Astrocyte of the spinal cord (primary cell): ENCODE measurements around the gene SCFD2.
"Not testable (repeated sequence)": the region's sequence is repeated elsewhere in the genome, so short reads cannot be mapped to it uniquely, and the experiment has no call there.

ENCODE experiments used
- DNase-seq: peaks from one replicate; pipeline ENCODE4 v3.0.0; 2011; ENCODE audit warnings: low read depth, low spot score
- H3K4me3 ChIP-seq: 2 replicates; pipeline ENCODE4 v1.5.1; 2011; ENCODE audit warnings: low read depth, mild to moderate bottlenecking, low read length, moderate library complexity
- in situ Hi-C: cut with HindIII; loops from 2 replicates; pipeline ENCODE4 v1.10.0; 2017; ENCODE audit warnings: low sequenced_read_pairs
- TF ChIP-seq, protein P1 (sequence below): IDR thresholded peaks from 2 replicates; pipeline ENCODE4 v1.5.1; 2012; ENCODE audit warnings: low read depth, mild to moderate bottlenecking, low read length, inconsistent platforms

The SCFD2 gene

GRCh38 chr4:53267026-53267425 is 98.8 kb downstream of the SCFD2 start:
- DNase-seq, result no peak
- H3K4me3 ChIP-seq, result no peak overlapping the region
- TF ChIP-seq, protein P1, sequence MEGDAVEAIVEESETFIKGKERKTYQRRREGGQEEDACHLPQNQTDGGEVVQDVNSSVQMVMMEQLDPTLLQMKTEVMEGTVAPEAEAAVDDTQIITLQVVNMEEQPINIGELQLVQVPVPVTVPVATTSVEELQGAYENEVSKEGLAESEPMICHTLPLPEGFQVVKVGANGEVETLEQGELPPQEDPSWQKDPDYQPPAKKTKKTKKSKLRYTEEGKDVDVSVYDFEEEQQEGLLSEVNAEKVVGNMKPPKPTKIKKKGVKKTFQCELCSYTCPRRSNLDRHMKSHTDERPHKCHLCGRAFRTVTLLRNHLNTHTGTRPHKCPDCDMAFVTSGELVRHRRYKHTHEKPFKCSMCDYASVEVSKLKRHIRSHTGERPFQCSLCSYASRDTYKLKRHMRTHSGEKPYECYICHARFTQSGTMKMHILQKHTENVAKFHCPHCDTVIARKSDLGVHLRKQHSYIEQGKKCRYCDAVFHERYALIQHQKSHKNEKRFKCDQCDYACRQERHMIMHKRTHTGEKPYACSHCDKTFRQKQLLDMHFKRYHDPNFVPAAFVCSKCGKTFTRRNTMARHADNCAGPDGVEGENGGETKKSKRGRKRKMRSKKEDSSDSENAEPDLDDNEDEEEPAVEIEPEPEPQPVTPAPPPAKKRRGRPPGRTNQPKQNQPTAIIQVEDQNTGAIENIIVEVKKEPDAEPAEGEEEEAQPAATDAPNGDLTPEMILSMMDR, result no peak
- in situ Hi-C loops, result no loop called here

GRCh38 chr4:53255986-53256385 is 109.9 kb downstream of the SCFD2 start:
- H3K4me3 ChIP-seq, in situ Hi-C loops, DNase-seq: not testable (repeated sequence)

- no peak overlapping the region for H3K4me3 ChIP-seq
- TF ChIP-seq, protein P1, result no peak
- in situ Hi-C loops, result no loop called here
- no peak for DNase-seq
Observed at GRCh38 chr4:53240573-53240972, 125.3 kb downstream of the SCFD2 start.

DNA sequence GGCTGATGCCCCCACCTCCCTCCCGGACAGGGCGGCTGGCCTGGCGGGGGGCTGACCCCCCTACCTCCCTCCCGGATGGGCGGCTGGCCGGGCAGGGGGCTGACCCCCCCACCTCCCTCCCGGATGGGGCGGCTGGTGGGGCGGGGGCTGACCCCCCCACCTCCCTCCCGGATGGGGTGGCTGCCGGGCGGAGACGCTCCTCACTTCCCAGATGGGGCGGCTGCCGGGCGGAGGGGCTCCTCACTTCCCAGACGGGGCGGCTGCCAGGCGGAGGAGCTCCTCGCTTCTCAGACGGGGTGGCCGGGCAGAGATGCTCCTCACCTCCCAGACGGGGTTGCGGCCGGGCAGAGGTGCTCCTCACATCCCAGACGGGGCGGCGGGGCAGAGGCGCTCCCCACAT is 127.5 kb downstream of the SCFD2 start:
- in situ Hi-C loops, H3K4me3 ChIP-seq, DNase-seq: not testable (repeated sequence)

DNA sequence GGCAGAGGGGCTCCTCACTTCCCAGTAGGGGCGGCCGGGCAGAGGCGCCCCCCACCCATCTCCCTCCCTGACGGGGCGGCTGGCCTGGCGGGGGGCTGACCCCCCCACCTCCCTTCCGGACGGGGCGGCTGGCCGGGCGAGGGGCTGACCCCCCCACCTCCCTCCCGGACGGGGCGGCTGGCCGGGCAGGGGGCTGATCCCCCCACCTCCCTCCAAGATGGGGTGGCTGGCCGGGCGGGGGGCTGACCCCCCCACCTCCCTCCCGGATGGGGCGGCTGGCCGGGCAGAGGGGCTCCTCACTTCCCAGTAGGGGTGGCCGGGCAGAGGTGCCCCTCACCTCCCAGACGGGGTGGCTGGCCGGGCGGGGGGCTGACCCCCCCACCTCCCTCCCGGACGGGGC is 128.1 kb downstream of the SCFD2 start:
- DNase-seq, in situ Hi-C loops, H3K4me3 ChIP-seq: not testable (repeated sequence)

DNA sequence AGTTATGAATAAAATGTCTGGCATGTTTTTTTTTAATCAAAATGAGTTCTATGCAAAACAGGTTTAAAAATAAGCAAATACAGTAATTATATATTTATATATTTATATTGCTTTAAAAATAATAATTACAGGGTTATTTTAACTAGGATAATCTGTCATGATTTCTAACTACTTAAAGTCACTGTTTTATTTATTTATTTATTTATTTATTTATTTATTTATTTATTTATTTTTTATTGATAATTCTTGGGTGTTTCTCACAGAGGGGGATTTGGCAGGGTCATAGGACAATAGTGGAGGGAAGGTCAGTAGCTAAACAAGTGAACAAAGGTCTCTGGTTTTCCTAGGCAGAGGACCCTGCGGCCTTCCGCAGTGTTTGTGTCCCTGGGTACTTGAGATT is 129.2 kb downstream of the SCFD2 start:
- DNase-seq, in situ Hi-C loops, H3K4me3 ChIP-seq: not testable (repeated sequence)

DNA sequence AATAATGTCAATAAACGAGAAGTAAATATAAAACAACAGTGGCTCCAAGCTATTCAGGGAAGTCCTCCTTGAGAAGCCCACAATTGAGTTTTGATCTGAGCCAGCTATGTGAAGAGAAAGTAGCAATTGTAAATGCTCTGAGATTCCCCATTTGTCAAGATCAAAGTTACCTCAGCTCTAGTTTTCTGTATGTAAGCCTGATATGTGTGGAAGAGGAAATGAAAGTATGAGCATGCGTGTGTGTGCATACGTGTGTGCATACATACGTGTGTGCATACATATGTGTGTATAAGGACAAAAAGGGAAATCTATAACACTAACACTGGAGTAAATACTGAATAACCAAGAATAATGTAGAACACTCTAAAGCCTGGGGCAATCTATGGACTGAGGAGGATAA is 130.3 kb downstream of the SCFD2 start:
- no peak overlapping the region for H3K4me3 ChIP-seq
- TF ChIP-seq, protein P1, result no peak
- no peak for DNase-seq
- in situ Hi-C loops, result no loop called here

DNA sequence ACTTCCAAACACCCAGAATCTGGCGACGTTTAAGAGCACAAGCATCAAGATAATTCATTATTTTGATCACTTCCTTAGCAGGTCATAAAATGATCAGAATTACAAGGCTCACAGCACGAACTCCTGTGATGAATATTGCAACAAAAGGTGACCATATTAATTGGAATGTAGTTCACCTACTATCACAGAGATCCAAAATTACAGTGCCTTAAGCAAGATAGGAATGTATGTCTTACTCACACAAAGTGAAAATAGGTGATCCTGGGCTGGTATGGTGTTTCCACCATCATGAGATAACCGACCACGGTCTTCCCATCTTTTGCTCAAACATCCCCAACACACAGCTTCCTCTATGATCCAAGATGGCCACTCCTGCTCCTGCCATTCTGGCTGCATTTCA is 131.2 kb downstream of the SCFD2 start:
- TF ChIP-seq, protein P1, result no peak
- DNase-seq, result no peak
- H3K4me3 ChIP-seq, result no peak overlapping the region
- in situ Hi-C loops, result no loop called here

- DNase-seq, result no peak
- no peak overlapping the region for H3K4me3 ChIP-seq
- in situ Hi-C loops, result no loop called here
- TF ChIP-seq, protein P1, result no peak
Observed at GRCh38 chr4:53234111-53234510, 131.8 kb downstream of the SCFD2 start.
